ENCODE results near the gene NRF1.
"Not testable (repeated sequence)": the region's sequence is repeated elsewhere in the genome, so short reads cannot be mapped to it uniquely, and the experiment has no call there.

Gene NRF1

GRCh38 chr7:129781928-129782817 is 170.7 kb downstream of the NRF1 start:
- DNase-seq (ENCODE audit: low read depth in 2 of 2): no peak

- no peak for DNase-seq (ENCODE audit: low read depth in 2 of 2)
Measured at GRCh38 chr7:129782818-129783583, 171.5 kb downstream of the NRF1 start.

DNA sequence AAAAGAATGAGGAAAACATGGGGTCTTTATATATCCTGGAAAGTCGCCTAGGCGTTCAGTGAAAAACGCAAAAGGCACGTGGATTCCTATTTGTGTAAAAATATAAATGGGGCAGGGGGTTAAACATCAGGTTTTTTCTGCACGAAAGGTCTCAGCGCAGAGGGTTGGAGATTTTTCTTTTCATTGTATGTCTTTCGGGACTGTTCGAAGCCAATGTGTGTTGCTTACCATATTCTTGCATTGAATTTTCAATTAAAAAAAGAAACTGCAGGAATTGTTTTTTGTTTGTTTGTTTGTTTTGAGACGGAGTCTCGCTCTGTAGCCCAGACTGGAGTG is 172.0 kb downstream of the NRF1 start:
- DNase-seq (ENCODE audit: low read depth in 2 of 2): no peak

DNA sequence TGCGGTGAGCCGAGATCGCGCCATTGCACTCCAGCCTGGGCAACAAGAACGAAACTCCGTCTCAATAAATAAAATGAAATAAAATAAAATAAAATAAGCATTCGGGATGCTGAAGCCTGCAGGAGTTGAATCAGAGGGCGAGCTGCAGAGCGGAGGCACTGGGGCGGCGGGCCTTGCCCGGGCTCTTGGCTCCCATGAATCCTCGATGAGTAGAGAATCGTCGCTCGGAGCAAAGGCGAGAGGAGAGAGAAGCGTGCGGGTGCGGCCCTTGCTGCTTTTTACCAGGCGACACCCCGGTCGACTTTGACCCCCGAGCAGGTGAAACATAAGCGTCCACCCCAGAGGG is 172.9 kb downstream of the NRF1 start:
- DNase-seq (ENCODE audit: low read depth in 2 of 2): no peak

DNA sequence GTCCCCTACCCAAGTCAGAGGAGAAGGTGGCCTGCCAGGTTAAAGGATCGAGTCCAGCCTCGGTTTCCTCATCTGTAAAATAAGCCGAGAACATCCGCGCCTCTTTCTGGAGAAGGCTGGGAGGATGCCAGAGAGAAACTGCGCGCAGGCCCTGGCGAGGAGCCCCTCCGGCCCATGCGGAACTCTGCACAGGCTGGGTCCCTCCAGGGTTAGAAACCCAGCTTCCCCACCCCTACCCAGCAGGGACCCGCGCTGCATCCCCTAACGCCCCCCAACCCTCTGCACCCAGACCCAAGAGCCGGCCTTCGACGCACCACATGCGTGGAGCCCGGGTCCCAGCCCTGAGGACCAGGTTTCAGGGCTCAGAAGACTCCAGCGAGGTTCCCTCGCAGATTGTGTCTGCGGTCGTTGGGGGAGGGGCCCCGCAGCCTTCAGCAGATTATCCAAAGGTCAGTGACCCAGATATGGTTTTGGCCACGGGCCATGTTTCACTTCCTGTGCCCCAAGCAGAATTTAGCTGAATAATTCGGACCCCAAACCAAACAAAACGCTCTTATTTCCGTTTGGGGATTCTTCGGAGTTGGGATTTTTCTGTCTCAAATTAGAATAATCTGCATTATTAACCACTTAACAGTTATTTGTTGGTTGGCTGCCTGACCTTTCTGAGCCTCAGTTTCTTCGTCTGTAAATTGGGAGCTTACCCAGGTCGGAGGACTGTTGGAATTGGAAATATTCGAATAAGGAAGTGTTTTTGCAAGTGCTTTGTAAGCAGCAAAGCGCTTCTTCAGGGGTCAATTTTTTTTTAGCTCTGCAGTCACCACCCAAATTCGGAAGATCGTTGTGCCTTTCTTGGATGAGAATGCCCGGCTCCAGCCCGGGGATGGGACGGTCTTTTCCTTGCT is 173.5 kb downstream of the NRF1 start:
- no peak for DNase-seq (ENCODE audit: low read depth in 2 of 2)

DNA sequence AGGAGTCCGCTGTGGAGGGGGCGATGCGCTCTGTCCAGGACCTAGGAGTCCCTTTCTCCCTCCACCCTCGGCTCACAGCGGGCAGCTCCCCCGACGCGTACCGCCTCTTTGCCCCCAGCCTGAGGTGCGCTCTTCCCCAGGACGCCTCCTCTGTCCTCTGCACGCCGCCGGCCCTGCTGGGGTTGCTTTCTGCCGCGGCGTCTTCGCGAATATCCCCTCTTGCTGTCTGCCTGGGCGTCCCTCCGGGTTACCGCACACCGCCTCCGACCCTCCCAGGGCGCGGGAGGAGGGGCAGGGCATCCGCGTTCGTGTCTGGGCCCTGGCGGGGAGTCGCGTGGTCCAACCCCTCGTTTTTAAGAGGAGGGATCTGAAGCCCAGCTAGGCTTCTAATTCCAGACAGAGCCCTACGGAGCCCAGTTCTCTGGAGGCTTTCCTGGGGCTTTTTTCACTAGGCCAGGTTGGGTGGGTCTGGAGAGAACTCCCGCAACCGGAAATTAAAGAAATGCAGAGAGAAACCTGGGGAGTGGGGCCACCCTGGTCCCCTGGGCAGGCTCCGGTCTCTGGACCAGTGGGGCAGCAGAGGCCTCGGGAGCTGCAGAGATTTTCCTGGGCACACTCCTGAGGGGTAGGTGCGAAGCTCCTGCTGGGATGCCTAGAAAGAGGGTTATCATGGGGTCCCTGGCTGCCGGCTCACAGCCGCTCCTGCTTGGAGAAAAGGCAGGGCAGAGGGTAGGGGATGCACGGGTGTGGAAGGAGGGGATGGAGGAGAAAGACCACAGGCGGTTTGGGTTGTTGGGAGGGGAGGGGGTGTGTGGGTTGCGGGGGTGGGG is 174.4 kb downstream of the NRF1 start:
- no peak for DNase-seq (ENCODE audit: low read depth in 2 of 2)

DNA sequence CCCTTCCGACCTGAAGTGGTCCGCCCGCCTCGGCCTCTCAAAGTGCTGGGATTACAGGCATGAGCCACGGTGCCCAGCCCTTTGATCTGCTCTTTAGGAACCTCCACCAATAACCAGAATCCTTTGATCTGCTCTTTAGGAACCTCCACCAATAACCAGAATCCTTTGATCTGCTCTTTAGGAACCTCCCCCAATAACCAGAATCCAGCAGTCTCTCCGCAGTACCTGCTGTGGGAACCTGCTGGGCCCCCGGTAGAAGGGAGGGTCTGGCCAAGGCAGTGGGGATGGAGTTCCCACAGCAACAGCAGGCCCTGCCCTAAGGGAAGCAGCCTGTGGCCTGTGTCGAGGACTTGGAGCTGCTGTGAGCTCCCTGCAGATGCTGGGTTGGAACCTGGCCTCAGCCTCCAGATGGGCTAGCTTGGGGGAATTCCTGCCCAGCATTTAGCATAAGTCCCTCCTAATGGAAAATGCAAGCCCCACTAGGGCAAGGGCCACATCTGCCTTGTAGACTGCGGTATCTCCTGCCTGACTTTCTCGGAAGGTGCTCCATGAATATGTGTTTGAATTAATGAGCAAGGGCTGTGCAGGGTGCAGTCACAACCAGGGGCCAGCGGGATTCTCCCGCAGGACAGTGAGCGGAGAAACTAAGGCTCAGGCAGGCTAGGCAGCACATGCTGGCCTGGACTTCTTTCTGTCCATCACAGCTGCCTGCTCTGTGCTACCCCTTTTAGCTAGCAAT is 175.5 kb downstream of the NRF1 start:
- DNase-seq (ENCODE audit: low read depth in 2 of 2): no peak

- DNase-seq (ENCODE audit: low read depth in 2 of 2): no peak
Measured at GRCh38 chr7:129789000-129789399, 177.5 kb downstream of the NRF1 start.

DNA sequence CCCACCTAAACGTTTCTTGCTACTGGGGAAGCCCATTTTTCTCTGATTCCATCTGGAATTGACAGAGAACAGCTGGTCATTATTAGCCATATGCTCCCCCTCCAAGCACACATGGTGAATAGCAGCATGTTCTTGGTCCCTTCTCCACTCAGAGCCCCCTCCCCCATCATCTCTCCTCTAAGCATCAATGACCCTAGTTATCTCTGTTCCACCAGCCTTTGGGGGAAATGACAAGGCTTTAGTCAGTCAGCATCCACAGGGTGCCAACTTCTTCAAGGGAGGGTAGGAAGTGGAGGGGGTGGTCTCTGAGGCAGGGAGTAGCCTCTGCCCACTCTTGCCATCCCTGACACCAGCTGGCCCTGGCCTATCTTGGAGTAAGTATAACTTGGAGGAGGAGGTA is 178.1 kb downstream of the NRF1 start:
- DNase-seq (ENCODE audit: low read depth in 2 of 2): no peak

DNA sequence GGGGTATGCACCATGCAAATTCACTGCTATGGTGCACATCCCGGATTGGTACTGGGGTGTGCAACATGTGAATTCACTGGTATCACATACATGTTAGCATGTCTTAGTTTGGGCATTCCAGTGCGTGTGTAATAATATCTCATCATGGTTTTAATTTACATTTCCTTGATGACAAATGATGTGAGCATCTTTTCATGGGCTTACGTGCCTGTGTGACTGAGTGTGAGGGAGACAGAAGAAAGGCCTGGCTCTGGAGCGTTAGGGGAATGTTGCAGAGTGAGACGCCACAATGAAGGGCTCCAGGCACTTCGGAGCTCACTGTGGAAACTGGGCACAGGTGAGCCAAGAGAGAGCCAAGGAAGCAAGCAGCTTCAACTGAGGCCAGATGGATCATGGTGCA is 178.6 kb downstream of the NRF1 start:
- DNase-seq (ENCODE audit: low read depth in 2 of 2): no peak

DNA sequence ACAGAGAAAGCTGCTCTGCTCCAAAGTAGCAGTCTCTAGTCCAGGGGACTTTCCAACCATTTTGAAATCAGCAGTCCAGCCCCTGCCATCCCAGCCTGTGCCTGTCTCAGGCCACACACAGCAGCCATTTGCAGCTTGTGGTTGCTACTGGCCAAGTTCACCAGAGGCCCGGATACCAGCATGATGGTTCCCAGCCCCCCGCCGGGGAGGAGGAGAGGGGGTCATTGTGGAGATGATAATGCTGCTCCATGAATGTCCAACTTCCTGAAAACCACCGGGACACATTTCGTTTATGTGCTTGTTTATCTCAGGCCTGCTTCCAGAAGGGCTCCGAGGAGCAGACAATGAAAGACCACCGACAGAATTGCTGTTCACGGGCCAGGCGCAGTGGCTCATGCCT is 181.2 kb downstream of the NRF1 start:
- DNase-seq (ENCODE audit: low read depth in 2 of 2): no peak

DNA sequence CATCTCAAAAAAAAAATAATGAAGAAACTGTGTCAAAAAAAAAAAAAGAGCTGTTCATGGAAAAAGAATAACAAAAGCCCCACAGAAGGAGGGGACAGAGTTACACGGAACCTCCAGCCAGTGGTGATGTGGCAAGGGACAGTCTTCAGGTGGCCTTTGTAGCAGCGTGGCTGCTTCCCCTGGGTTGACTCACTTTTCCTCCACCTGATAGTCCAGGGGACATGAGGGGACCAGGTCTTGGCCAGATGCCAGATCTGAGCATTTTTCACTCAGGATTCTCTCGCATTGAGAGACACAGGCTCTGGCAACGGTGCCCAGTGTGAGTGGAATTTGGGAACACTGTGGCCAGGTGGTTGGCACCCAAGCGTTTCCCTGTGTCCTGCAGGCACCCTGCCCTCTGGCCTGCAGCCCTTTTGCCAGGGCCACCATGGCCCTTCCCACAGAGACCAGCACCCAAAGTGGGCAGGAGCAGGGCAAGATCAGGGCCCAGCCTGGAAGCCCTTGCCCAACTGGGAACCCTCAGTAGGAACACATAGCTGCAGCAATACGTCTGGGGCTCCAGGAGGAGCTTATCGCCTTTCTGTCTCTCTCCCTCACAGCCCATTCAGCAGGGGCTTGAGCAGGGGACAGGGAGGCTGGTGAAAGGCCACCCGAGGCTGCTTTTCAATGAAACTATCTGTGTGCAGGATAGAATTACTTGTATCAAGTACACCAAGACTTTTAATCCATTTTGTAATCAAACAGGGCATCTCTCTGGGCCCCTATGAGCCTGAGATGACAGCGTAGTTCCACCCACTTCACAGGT is 182.2 kb downstream of the NRF1 start:
- DNase-seq (ENCODE audit: low read depth in 2 of 2): no peak

- not testable (repeated sequence) for DNase-seq (ENCODE audit: low read depth in 2 of 2)
Measured at GRCh38 chr7:129794461-129794860, 182.9 kb downstream of the NRF1 start.

GRCh38 chr7:129796186-129796775 is 184.8 kb downstream of the NRF1 start:
- DNase-seq (ENCODE audit: low read depth in 2 of 2): no peak

GRCh38 chr7:129797214-129797789 is 185.8 kb downstream of the NRF1 start:
- no peak for DNase-seq (ENCODE audit: low read depth in 2 of 2)

- DNase-seq (ENCODE audit: low read depth in 2 of 2): no peak
Measured at GRCh38 chr7:129798616-129799349, 187.3 kb downstream of the NRF1 start.

DNA sequence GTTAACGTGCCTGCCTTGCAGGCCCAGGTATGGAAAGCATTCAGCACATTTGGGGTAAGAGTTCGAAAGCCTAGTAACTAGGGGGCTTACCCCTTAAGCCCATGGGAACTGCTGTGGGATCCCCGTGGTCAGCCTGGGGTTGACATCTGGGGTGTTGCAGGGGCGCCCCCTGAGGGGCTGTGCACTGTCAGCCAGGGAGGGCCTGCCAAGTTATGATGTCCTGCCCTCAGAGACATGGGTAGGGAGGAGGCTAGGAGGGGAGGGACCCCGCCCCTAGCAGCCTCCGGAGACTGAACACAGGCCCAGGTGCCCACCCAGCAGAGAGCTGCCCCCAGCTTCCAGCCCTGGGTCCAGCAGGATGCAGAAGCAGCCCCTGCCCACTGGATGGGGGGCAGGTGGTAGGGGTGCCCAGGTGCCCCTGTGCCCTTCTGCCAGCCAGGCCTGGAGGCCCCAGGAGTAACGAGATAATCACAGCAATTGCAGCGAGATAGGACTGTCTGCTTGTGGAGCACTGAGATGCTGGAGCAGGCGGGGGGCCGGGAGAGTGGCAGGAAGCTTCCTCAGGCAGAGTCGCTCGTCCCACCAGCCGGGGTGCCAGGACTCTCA is 187.9 kb downstream of the NRF1 start:
- no peak for DNase-seq (ENCODE audit: low read depth in 2 of 2)

- no peak for DNase-seq (ENCODE audit: low read depth in 2 of 2)
Measured at GRCh38 chr7:129800901-129801300, 189.4 kb downstream of the NRF1 start.
